Activated CD4-positive, alpha-beta T cell treated with anti-CD3 and anti-CD28 coated beads for 4 hours (primary cell): Measurements from ENCODE around the gene UNKL.
"Not testable (repeated sequence)": the region's sequence is repeated elsewhere in the genome, so short reads cannot be mapped to it uniquely, and the experiment has no call there.

Source experiments
- DNase-seq, 2 donors: peaks; one replicate each; pipeline ENCODE4 v3.0.0-alpha.2; 2020

The UNKL gene

DNA sequence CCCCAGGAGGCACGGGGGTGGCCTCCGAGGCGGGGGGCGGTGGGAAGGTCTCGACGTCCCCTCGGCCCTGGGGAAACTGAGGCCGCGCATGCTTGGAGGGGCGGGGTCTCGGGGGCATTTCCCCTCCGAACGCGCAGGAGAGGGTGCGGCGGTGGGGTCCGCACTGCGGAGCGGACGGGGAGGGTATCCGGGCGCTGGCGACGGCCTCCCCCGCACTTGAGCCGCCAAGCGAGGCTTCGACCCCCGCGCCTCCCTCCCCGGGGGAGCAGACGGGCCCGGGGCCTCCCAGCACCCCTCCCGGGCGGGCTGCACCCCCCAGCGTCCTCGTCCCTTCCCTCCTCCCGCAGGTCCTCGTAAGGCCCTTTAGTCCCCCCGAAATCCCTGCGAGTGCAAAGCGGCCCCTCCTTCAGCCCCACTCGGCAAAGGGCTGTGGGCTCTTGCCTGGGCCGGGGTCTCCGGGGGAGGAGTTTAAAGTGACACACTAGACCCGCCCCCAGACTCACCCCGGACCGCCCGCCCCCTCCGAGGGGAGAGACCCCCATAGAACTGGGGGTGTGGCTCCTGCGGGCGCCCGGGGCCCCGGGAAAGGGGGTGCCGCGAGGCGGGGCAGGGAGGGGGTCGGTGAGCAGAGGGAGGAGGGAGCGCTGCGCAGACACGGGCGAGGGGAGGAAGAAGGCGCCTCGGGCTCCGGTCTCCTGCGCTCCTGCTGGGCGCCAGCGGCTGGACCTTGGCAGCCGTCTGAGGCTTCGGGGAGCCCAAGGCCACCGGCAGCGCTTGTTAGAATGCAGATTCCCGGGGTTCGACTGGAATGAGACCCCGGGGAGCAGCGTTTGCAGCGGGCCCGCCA lies 80.4 kb downstream of the UNKL start:
- no peak for DNase-seq

DNA sequence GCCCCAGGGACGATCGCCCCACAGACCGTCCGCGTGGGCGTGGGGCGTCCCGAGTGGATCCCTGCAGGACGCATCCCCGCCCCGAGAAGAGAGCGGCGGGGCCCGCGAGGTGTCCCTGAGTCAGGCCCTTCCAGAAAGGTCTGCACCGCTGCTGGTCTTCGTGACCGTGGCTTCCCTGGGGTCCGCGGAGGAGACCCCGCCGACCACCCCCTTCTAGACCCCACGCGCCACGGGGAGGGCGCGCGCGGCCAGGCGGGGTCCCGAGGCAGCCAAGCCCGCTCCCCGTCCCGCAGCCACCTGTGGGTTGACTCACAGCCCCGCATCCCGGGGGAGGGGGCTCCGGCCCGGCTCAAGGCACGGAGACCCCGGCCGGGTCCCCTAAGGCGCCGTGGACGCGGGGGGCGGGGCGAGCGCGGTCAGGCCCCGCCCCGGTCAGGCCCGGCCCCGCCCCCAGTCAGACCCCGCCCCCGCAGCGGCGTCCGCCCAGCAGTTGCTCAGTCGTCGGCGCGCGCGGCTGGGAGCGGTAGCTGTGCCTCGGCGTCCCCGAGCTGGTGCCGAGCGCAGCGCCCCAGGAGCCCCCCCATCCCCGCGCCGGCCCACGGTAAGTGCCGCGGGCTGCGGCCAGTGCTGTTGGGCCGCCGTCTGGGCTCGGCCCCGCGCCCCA lies 81.2 kb downstream of the UNKL start, which contains the start of gene BAIAP3:
TSS of gene BAIAP3 (plus strand) at position 497 of the 664 bp plus-strand sequence. CDS start 4,905 bp downstream, outside the sequence.
- DNase-seq, result peak; percentile 28 to 48

- no peak for DNase-seq
Measured at GRCh38 chr16:1332618-1333148, 81.8 kb downstream of the UNKL start.

DNA sequence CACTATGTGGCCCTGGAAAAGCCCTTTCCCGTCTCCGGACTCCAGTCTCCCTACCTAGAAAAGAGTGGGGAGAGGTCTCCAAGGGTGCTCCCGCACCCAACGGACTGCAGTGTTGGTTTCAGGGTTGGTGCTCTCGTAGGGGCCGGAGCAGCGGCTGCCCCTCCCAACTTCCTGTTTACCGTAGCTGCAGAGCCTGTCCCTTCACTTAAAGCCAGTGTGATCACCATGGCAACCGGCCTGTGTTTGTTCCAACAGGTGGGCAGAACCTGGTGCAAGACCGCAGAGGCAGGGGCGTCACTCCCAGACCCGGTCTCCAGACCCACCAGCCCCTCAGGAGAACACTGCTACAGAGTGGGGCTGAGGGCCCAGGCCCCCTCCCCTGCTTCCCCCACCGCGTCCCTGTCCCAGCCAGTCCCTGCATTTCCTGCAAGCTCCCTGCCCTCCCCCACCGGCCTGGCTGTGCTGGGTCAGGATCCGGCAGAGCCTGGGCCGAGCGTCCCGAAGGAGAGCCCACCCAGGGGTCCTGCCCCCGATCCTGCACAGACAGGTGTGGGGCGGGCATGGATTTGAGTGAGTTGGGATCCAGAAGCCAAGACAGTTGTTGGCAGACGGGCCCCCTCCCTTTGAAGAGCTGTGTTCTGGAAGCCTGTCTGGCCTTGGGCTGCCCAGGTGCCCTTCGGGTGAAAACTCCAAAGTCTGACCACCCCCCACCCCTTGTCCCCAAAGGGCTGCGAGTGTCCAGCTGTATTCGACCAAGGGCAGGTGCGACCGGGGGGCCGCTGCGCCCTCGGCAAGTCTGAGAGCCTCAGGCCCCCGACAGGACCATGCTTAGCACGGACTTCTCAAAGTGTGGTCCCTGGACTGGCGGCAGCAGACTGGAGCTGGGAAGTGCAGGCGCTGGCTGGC lies 82.5 kb downstream of the UNKL start:
- DNase-seq, result peak in 1 of 2 donors; percentile 44

GRCh38 chr16:1330931-1331711 lies 83.4 kb downstream of the UNKL start:
- no peak for DNase-seq

DNA sequence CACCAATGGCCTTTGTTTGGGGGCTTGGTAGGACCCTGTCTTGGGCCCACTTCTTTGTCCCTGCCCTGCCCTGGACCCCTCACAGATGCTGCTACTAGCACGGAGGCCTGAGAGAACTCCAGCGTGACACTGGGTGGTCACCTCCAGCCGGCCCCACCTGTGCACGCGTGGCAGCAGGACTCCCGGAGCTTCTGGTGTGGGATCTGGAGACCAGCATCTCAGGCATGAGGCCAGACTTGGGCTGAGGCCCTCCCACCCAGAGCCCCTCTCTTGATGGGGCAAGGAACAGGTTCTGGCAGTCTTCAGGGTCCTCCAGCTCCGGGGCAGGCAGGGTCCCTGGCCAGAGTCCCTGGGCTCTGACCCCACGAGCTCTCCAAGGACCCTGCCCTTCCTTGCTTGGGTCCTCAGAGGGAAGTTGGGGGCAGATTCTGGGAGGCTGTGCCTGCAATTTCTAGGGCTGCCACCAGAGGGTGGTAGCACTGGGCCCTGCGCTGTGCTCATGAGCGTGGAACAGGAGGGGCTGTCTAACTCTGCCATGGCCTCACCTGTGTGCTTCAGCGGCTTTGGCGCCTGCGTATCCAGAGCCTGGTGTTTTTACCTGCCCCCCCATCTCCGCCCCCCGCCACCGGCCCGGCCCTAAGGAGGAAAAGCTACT lies 84.1 kb downstream of the UNKL start:
- DNase-seq, result no peak

- not testable (repeated sequence) for DNase-seq
Measured at GRCh38 chr16:1328961-1329360, 85.5 kb downstream of the UNKL start.

GRCh38 chr16:1328136-1328535 lies 86.4 kb downstream of the UNKL start:
- DNase-seq, result not testable (repeated sequence)

DNA sequence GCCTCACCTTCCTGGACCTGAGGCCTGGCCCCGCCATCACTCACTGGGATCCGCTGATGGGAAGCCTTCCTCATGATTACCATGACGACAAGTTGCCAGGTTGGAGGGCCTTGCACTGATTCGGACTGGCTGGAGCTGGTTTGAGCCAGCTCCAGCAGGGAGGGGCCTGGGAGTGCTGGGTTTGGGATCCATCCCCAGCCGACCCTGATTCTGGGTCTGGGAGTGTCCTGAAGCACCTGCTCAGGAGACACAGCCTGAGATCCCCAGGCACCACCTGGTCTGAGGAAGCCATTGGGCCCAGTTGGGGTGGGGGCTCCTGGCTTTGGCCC lies 86.9 kb downstream of the UNKL start:
- DNase-seq, result no peak

DNA sequence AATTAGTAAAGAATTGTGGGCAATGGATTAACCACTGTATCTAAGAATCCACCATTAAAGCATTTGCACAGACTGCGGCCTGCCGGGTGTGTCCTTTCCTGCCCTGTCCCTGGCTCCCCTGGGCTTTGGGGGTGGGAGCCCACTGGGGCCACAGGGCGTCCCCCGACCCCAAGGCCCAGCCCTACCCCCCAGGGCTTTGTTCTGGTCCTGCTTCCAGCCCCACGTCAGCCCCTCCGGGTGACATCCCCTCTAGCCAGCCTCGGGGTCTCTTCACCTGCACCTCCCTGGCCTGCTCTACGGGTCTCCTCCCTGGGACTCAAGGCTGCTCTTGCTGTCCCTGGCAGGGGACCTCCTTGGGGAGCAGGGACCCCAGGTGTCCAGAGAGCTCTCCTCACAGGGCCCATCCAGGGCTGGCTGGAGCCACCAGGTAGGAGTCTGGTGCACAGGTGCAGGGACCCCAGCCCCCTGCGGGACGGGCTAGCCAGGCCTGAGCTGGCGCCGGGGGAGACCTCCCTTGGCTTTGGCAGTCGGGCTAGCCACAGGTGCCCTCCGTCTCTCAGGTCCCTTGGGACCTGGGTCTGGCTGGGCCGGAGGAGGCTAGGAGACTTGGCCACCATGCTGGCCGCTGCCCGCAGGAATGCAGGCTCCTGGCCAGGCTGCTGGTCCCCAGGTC lies 87.4 kb downstream of the UNKL start:
- no peak for DNase-seq

- DNase-seq, result no peak
Measured at GRCh38 chr16:1326391-1326790, 88.1 kb downstream of the UNKL start.

DNA sequence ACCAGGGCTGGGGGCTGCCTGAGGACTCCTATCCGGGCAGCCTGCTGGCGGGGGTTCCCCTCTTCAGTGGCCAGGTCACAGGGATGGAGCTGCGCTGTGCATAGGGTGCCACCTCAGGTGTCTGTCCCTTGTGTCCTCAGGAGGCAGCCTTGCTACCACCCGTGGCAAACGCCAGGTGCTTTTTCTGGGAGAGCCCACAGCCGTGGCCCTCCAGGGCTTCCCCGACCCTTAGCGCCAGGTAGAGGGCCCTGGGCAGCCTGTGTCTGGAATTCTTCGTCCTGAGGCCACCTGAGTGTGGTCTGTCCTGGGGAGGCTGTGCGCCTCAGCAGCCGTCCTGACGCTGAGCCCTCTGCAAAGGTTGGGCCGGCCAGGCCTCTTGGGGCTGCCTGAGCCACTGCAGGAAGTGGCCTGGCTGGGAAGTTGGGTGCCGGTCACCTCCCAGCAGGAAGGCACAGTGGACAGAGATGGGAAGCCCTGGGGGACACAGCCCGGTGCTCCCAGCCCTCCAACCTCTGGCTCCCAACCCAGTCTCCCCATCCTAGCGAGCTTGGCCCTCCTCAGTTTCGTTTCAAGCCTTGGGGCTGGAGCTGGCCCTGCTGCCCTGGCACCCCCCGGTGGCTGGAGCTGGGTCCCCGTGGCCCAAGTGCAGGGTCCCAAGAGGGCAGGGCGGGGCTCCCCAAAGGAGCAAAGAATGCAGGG lies 88.7 kb downstream of the UNKL start:
- DNase-seq, result no peak

- DNase-seq, result no peak
Measured at GRCh38 chr16:1325261-1325660, 89.2 kb downstream of the UNKL start.

- no peak for DNase-seq
Measured at GRCh38 chr16:1324286-1324826, 90.1 kb downstream of the UNKL start.

GRCh38 chr16:1323296-1324239 lies 90.9 kb downstream of the UNKL start:
- DNase-seq, result no peak

DNA sequence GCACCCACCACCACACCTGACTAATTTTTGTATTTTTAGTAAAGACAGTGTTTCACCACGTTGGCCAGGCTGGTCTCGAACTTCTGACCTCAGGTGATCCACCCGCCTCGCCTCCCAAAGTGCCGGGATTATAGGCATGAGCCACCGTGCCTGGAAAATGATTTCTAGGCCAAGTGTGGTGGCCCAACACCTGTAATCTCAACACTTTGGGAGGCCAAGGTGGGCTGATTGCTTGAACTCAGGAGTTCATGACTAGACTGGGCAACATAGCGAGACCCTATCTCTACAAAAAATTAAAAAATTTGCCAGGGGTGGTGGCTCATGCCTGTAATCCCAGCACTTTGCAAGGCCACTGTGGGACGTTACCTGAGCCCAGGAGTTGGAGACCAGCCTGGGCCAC lies 92.1 kb downstream of the UNKL start:
- DNase-seq, result no peak

GRCh38 chr16:1320658-1321240 lies 93.8 kb downstream of the UNKL start:
- DNase-seq, result no peak

DNA sequence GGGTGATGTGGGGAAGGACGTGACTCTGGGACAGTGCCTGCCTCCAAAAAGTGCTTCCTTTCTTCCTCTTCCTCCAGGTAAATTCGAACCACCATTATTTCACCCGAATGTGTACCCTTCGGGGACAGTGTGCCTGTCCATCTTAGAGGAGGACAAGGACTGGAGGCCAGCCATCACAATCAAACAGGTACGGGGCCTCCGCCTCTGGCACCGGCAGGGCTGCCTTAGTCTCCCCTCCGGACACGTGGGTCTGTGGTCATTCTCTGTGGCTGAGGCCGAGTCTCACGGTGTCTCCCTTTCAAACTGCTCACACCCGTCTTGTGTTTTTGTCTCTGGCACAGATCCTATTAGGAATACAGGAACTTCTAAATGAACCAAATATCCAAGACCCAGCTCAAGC lies 94.4 kb downstream of the UNKL start:
- DNase-seq, result no peak

DNA sequence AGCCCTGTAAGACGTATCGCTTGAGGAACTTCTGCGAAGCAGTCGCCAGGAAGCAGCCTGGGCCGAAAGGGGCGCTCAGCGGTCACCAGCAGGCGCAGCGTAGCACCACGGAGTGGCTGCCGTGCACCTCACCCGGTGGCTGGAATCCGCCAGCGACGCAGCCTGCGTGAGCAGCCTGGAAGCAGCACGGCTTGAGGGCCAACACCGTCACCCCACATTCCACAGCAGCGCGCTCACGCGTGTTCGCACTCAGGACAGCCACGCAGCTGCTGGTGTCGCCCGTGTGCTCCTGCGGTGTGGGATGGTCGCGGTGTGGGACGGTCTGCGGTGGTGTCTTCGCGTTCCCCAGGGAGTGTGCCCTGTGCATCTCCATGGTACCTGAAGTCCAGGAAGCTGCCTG lies 95.5 kb downstream of the UNKL start:
- DNase-seq, result no peak
